ENCODE results near the gene HOXB4. TPM values are rescaled to one million over a fixed set of nuclear protein-coding genes. Genes with fewer than 3 reads are reported as not detected.

The HOXB4 gene
- total RNA-seq, 1 experiment from 2014 or later, result 11.3 TPM

DNA sequence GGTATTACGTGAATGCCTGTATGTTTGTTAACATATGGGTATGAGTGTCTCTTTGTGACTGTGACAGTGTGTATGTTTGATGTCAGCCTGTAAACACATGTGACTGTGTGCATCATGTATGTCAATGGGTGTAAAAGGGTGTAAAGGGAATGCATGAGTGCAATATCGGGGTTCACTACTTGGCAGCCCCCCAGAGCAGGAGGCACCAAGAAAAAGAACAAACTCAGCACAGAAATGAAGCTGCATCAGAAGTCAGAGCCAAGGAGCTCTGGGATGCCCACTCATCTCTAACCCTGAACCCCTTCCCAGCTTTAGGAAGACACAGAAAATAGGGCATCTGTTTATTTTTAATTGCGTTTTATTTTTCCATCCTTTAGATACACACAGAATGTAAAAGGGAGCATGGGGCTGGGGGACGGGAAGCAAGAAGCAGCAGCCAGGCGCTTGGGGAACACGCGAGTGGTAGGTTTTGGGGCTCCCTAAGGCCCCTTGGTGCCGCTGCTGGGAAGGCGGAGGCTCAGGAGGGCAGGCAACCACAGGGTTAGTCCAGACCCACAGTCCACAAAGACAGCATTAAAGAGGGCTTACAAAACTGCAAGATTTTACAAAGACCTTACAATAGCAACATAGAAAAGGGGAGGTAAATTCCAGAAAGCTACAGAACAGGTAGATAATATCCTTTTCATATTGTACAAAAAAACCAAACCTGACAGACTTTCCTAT, 28.9 kb upstream of the HOXB4 start:
- DNase-seq (ENCODE audit: low read depth, low spot score) (no peak), ATAC-seq (no peak)
- no peak overlapping the region for H2AFZ ChIP-seq (ENCODE audit: low read depth, low read length, poor library complexity, severe bottlenecking)
- intact Hi-C loops (cut with micrococcal nuclease), result no loop called here
- no peak overlapping the region for H3K27ac ChIP-seq (ENCODE audit: low read depth, low read length)
- ChIA-PET RAD21 (ENCODE audit: low non-redundant PET in 1 of 2, low total read pairs in 2 of 2, uncharacterized antibody in 2 of 2, unreplicated experiment in 2 of 2) (interaction anchor here in 1 of 2 experiments (0.6 kb wide), 1 partner anchor 27 kb away, joined by 3 read pairs; no protein-coding TSS in a partner anchor), POLR2A (interaction anchor here (1.0 to 1.9 kb wide), 3 partner anchors 8 to 19 kb away, joined by 3 to 6 read pairs (median 4); partner anchors contain the start of genes HOXB8 and HOXB9), CTCF (no interaction called here)
- no peaks in the 10 kb centered on the region for H3K9me3 ChIP-seq (ENCODE audit: control insufficient read depth in 1 of 2, insufficient read depth in 1 of 2, low read depth in 1 of 2, low read length in 2 of 2)
- no peak overlapping the region for H3K9ac ChIP-seq (ENCODE audit: low read length)
- H3K9me2 ChIP-seq (ENCODE audit: insufficient read depth), result no peaks in the 10 kb centered on the region
- TF ChIP-seq CTCF (IDR thresholded peaks at IDR 0.05 in 2 of 3, conservative IDR thresholded peaks at IDR 0.05 in 1 of 3; ENCODE audit: borderline replicate concordance in 1 of 3, insufficient read depth in 1 of 3, low read depth in 2 of 3, low read length in 2 of 3), result no peak
- no peak for TF ChIP-seq TCF7L2 (IDR thresholded peaks at IDR 0.05; ENCODE audit: borderline replicate concordance, extremely low read depth, insufficient read depth, insufficient read length)
- no peak for TF ChIP-seq EZH2 (IDR thresholded peaks at IDR 0.05)
- no peak for TF ChIP-seq RAD21 (IDR thresholded peaks at IDR 0.05; ENCODE audit: low read depth)
- TF ChIP-seq, protein P1, sequence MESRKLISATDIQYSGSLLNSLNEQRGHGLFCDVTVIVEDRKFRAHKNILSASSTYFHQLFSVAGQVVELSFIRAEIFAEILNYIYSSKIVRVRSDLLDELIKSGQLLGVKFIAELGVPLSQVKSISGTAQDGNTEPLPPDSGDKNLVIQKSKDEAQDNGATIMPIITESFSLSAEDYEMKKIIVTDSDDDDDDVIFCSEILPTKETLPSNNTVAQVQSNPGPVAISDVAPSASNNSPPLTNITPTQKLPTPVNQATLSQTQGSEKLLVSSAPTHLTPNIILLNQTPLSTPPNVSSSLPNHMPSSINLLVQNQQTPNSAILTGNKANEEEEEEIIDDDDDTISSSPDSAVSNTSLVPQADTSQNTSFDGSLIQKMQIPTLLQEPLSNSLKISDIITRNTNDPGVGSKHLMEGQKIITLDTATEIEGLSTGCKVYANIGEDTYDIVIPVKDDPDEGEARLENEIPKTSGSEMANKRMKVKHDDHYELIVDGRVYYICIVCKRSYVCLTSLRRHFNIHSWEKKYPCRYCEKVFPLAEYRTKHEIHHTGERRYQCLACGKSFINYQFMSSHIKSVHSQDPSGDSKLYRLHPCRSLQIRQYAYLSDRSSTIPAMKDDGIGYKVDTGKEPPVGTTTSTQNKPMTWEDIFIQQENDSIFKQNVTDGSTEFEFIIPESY (IDR thresholded peaks at IDR 0.05; ENCODE audit: extremely low read depth, insufficient replicate concordance, low read length), result no peak
- no peak for TF ChIP-seq ZNF274 (IDR thresholded peaks at IDR 0.05; ENCODE audit: low read depth, low read length)
- TF ChIP-seq EZH2phosphoT487 (IDR thresholded peaks at IDR 0.05; ENCODE audit: borderline replicate concordance), result no peak
- TF ChIP-seq, protein P2, sequence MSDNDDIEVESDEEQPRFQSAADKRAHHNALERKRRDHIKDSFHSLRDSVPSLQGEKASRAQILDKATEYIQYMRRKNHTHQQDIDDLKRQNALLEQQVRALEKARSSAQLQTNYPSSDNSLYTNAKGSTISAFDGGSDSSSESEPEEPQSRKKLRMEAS (IDR thresholded peaks at IDR 0.05), result no peak
- TF ChIP-seq SRF (IDR thresholded peaks at IDR 0.05; ENCODE audit: low read depth), result no peak
- TF ChIP-seq, protein P3, sequence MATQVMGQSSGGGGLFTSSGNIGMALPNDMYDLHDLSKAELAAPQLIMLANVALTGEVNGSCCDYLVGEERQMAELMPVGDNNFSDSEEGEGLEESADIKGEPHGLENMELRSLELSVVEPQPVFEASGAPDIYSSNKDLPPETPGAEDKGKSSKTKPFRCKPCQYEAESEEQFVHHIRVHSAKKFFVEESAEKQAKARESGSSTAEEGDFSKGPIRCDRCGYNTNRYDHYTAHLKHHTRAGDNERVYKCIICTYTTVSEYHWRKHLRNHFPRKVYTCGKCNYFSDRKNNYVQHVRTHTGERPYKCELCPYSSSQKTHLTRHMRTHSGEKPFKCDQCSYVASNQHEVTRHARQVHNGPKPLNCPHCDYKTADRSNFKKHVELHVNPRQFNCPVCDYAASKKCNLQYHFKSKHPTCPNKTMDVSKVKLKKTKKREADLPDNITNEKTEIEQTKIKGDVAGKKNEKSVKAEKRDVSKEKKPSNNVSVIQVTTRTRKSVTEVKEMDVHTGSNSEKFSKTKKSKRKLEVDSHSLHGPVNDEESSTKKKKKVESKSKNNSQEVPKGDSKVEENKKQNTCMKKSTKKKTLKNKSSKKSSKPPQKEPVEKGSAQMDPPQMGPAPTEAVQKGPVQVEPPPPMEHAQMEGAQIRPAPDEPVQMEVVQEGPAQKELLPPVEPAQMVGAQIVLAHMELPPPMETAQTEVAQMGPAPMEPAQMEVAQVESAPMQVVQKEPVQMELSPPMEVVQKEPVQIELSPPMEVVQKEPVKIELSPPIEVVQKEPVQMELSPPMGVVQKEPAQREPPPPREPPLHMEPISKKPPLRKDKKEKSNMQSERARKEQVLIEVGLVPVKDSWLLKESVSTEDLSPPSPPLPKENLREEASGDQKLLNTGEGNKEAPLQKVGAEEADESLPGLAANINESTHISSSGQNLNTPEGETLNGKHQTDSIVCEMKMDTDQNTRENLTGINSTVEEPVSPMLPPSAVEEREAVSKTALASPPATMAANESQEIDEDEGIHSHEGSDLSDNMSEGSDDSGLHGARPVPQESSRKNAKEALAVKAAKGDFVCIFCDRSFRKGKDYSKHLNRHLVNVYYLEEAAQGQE (IDR thresholded peaks at IDR 0.05; ENCODE audit: low read depth), result no peak
- no peak for TF ChIP-seq CEBPB (IDR thresholded peaks at IDR 0.05; ENCODE audit: low read depth)
- no peak for TF ChIP-seq JUND (IDR thresholded peaks at IDR 0.05)
- peaks cover 72% of the 10 kb centered on the region for H3K79me2 ChIP-seq (ENCODE audit: insufficient read depth, low read length)
- no peak overlapping the region for H3K4me2 ChIP-seq (ENCODE audit: low read length)
- H3K36me3 ChIP-seq (ENCODE audit: control insufficient read depth in 1 of 2, insufficient read depth in 2 of 2, low read length in 2 of 2), result no peaks in the 10 kb centered on the region
- H3K4me3 ChIP-seq (replicated peaks in 1 of 2; ENCODE audit: low read depth in 1 of 2, low read length in 2 of 2), result no peak overlapping the region
- BruUV-seq (replicated peaks), result no TSS peak
- peaks cover 23 to 59% of the 10 kb centered on the region in 2 experiments for H3K4me1 ChIP-seq (ENCODE audit: control insufficient read depth in 1 of 2, insufficient read depth in 2 of 2, low read length in 2 of 2)
- H4K20me1 ChIP-seq (ENCODE audit: insufficient read depth), result no peaks in the 10 kb centered on the region
- H3K27me3 ChIP-seq (ENCODE audit: insufficient read depth, low read length), result no peaks in the 10 kb centered on the region
